ENCODE measurements around the gene RNPC3.

DNA sequence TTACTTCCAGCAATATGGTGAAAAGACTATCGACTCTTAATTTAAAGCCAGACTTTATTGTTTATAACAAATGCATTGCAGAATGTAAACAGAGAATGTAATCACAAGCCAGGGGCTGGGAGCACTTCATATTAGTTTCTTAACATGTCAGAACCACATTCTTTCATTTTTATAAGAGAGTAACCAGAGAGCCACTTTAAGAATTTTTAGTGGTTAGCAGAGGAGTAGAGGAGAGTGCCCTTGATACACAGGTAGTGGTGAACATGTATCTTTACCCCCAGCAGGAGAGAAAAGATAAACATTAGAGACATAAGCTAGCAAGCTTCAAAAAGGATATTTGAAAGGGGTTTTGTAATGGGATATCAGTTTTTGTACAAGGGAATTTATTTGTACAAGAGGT lies 57.0 kb downstream of the RNPC3 start:
- TF ChIP-seq, protein P1, sequence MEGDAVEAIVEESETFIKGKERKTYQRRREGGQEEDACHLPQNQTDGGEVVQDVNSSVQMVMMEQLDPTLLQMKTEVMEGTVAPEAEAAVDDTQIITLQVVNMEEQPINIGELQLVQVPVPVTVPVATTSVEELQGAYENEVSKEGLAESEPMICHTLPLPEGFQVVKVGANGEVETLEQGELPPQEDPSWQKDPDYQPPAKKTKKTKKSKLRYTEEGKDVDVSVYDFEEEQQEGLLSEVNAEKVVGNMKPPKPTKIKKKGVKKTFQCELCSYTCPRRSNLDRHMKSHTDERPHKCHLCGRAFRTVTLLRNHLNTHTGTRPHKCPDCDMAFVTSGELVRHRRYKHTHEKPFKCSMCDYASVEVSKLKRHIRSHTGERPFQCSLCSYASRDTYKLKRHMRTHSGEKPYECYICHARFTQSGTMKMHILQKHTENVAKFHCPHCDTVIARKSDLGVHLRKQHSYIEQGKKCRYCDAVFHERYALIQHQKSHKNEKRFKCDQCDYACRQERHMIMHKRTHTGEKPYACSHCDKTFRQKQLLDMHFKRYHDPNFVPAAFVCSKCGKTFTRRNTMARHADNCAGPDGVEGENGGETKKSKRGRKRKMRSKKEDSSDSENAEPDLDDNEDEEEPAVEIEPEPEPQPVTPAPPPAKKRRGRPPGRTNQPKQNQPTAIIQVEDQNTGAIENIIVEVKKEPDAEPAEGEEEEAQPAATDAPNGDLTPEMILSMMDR (IDR thresholded peaks at IDR 0.05) = no peak
- no peak for TF ChIP-seq POLR2A (IDR thresholded peaks at IDR 0.05)

Measured in lower leg skin (tissue), 3 donors.